ENCODE data around the gene PTDSS2. TPM values are rescaled to one million over a fixed set of nuclear protein-coding genes. Genes with fewer than 3 reads are reported as not detected.

PTDSS2 gene
- total and polyA plus RNA-seq, 4 donors, result 5.1 to 15.6 (median 10.2) TPM

DNA sequence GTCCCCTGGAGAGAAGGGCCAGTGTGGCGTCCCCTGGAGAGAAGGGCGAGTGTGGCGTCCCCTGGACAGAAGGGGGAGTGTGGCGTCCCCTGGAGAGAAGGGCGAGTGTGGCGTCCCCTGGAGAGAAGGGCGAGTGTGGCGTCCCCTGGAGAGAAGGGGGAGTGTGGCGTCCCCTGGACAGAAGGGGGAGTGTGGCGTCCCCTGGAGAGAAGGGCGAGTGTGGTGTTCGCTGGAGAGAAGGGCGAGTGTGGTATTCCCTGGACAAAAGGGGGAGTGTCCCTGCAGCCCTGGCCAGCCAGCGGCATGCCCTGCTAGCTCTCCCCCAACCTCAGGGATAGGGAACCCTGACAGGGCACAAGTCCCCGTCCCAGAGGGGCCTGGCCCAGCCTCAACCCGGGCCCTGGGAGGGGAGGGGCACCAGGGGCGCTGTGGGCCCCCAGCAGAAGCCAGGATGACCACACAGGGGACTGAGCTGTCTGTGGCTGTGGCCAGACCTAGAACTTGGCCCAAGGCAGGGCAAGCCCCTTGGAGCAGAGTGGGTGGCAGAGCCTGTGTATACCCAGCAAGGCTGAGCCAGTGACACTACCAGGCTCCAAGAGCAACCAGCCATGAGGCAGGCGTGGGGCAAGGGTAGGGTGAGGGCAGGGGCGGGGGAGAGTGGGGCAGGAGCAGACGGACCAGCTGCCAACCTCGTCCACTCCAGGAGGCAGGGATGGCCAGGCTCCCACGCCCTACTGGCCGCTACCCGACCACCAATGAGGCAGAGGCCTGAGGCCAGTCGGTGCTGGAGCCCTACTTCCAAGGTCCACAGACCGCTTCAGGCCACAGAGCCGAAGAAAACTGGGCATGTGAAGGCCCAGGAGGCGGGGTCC is 81.1 kb downstream of the PTDSS2 start:
- Histone ChIP-seq H3K36me3 (ENCODE audit: control insufficient read depth in 4 of 4, insufficient read depth in 3 of 4, low read depth in 1 of 4, low read length in 3 of 4) (peaks cover 0 to 11% (median 6%) of the 10 kb centered on the region in 4 donors), H3K27me3 (ENCODE audit: control insufficient read depth in 4 of 4, insufficient read depth in 4 of 4, low read length in 3 of 4) (no peaks in the 10 kb centered on the region), H3K4me3 (ENCODE audit: low read depth in 1 of 3, low read length in 3 of 3) (no peak overlapping the region), H3K9ac (ENCODE audit: low read depth in 1 of 2, low read length in 2 of 2) (no peak overlapping the region), H3K27ac (ENCODE audit: low read depth in 1 of 2, low read length in 2 of 2) (no peak overlapping the region), H3K9me3 (ENCODE audit: control insufficient read depth in 4 of 4, low read length in 3 of 4) (no peaks in the 10 kb centered on the region), H3K4me1 (ENCODE audit: control insufficient read depth in 4 of 4, insufficient read depth in 4 of 4, low read length in 3 of 4) (peaks cover 5 to 20% (median 14%) of the 10 kb centered on the region in 4 donors)
- WGBS, result 94% methylated on average over 28 of the region's 28 CpGs
- TF ChIP-seq, protein P1, sequence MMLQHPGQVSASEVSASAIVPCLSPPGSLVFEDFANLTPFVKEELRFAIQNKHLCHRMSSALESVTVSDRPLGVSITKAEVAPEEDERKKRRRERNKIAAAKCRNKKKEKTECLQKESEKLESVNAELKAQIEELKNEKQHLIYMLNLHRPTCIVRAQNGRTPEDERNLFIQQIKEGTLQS (IDR thresholded peaks at IDR 0.05), result no peak
- no peak for TF ChIP-seq YY1 (IDR thresholded peaks at IDR 0.05)
- TF ChIP-seq, protein P2, sequence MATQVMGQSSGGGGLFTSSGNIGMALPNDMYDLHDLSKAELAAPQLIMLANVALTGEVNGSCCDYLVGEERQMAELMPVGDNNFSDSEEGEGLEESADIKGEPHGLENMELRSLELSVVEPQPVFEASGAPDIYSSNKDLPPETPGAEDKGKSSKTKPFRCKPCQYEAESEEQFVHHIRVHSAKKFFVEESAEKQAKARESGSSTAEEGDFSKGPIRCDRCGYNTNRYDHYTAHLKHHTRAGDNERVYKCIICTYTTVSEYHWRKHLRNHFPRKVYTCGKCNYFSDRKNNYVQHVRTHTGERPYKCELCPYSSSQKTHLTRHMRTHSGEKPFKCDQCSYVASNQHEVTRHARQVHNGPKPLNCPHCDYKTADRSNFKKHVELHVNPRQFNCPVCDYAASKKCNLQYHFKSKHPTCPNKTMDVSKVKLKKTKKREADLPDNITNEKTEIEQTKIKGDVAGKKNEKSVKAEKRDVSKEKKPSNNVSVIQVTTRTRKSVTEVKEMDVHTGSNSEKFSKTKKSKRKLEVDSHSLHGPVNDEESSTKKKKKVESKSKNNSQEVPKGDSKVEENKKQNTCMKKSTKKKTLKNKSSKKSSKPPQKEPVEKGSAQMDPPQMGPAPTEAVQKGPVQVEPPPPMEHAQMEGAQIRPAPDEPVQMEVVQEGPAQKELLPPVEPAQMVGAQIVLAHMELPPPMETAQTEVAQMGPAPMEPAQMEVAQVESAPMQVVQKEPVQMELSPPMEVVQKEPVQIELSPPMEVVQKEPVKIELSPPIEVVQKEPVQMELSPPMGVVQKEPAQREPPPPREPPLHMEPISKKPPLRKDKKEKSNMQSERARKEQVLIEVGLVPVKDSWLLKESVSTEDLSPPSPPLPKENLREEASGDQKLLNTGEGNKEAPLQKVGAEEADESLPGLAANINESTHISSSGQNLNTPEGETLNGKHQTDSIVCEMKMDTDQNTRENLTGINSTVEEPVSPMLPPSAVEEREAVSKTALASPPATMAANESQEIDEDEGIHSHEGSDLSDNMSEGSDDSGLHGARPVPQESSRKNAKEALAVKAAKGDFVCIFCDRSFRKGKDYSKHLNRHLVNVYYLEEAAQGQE (IDR thresholded peaks at IDR 0.05), result no peak
- TF ChIP-seq, protein P3, sequence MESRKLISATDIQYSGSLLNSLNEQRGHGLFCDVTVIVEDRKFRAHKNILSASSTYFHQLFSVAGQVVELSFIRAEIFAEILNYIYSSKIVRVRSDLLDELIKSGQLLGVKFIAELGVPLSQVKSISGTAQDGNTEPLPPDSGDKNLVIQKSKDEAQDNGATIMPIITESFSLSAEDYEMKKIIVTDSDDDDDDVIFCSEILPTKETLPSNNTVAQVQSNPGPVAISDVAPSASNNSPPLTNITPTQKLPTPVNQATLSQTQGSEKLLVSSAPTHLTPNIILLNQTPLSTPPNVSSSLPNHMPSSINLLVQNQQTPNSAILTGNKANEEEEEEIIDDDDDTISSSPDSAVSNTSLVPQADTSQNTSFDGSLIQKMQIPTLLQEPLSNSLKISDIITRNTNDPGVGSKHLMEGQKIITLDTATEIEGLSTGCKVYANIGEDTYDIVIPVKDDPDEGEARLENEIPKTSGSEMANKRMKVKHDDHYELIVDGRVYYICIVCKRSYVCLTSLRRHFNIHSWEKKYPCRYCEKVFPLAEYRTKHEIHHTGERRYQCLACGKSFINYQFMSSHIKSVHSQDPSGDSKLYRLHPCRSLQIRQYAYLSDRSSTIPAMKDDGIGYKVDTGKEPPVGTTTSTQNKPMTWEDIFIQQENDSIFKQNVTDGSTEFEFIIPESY (IDR thresholded peaks at IDR 0.05), result no peak
- no peak for TF ChIP-seq TAF1 (conservative IDR thresholded peaks at IDR 0.05)
- TF ChIP-seq FOXA2 (IDR thresholded peaks at IDR 0.05), result no peak
- TF ChIP-seq JUND (IDR thresholded peaks at IDR 0.05), result no peak
- no peak for TF ChIP-seq GABPA (IDR thresholded peaks at IDR 0.05 in 1 of 2, conservative IDR thresholded peaks at IDR 0.05 in 1 of 2)
- TF ChIP-seq EGR1 (IDR thresholded peaks at IDR 0.05; ENCODE audit: low read depth in 2 of 2), result no peak
- TF ChIP-seq NR2F2 (IDR thresholded peaks at IDR 0.05), result no peak
- no peak for TF ChIP-seq HNF4A (conservative IDR thresholded peaks at IDR 0.05)
- no peak for TF ChIP-seq FOXA1 (IDR thresholded peaks at IDR 0.05)
- TF ChIP-seq, protein P4, sequence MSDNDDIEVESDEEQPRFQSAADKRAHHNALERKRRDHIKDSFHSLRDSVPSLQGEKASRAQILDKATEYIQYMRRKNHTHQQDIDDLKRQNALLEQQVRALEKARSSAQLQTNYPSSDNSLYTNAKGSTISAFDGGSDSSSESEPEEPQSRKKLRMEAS (IDR thresholded peaks at IDR 0.05), result no peak
- TF ChIP-seq SP1 (IDR thresholded peaks at IDR 0.05), result no peak
- TF ChIP-seq RAD21 (IDR thresholded peaks at IDR 0.05), result no peak
- DNase-seq (ENCODE audit: low spot score), result peak; percentile 30

DNA sequence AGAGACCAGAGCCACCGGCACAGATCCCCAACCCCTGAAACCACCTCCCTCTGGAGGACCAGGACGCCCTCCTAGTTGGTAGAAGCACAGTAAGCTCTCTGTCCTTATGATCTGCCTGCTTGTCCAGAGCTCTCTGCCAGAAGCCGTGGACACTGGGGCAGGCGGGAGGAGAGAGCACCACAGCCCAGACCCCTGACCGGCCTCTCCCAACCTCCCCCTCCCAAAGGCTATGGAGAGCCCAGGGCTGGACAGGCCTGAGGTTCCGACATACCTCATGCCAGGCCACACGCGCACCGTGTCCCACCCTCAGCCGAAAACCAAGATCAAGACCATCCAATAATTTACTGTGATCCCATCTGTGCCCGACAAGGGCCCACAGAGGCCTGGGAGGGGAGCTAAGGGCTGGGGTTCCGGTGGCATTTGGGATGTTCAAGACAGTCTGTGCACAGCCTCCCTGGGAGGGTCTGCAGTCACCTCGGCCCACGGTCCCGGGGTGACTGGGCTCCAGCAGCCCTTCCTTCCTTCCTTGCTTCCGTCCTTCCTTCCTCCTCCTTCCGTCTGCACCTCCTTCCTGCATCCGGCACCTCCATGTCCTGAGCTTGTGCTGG is 81.9 kb downstream of the PTDSS2 start:
- Histone ChIP-seq H3K9me3 (ENCODE audit: control insufficient read depth in 4 of 4, low read length in 3 of 4) (no peaks in the 10 kb centered on the region), H3K9ac (ENCODE audit: low read depth in 1 of 2, low read length in 2 of 2) (no peak overlapping the region), H3K4me3 (ENCODE audit: low read depth in 1 of 3, low read length in 3 of 3) (no peak overlapping the region), H3K27me3 (ENCODE audit: control insufficient read depth in 4 of 4, insufficient read depth in 4 of 4, low read length in 3 of 4) (no peaks in the 10 kb centered on the region), H3K36me3 (ENCODE audit: control insufficient read depth in 4 of 4, insufficient read depth in 3 of 4, low read depth in 1 of 4, low read length in 3 of 4) (peaks cover 0 to 11% (median 6%) of the 10 kb centered on the region in 4 donors), H3K4me1 (ENCODE audit: control insufficient read depth in 4 of 4, insufficient read depth in 4 of 4, low read length in 3 of 4) (peaks cover 6 to 28% (median 21%) of the 10 kb centered on the region in 4 donors), H3K27ac (ENCODE audit: low read depth in 1 of 2, low read length in 2 of 2) (no peak overlapping the region)
- TF ChIP-seq YY1 (IDR thresholded peaks at IDR 0.05) (no peak), HNF4G (IDR thresholded peaks at IDR 0.05) (no peak), FOXA1 (IDR thresholded peaks at IDR 0.05) (no peak), SP1 (IDR thresholded peaks at IDR 0.05) (no peak)
- TF ChIP-seq, protein P3 (IDR thresholded peaks at IDR 0.05), result no peak
- peak; percentile 32 for DNase-seq (ENCODE audit: low spot score)
- 88% methylated on average over 18 of the region's 18 CpGs for WGBS
